H1 (cell line): Measurements from ENCODE around the gene ARL8A. TPM values are rescaled to one million over a fixed set of nuclear protein-coding genes. Genes with fewer than 3 reads are reported as not detected.

ENCODE experiments used
- NANOG ChIP-seq: IDR thresholded peaks from 2 replicates; pipeline ENCODE4 v1.6.1; 2011; ENCODE audit warnings: low read length, low read depth, mild to moderate bottlenecking, inconsistent platforms; ENCODE audit not compliant: insufficient read depth, poor library complexity, severe bottlenecking
- SUZ12 ChIP-seq: fragments of 200-600 bp; sonication (generic); IDR thresholded peaks from 2 replicates; pipeline ENCODE4 v1.6.1; 2012; ENCODE audit warnings: mild to moderate bottlenecking, inconsistent platforms, low read length, moderate library complexity, mixed read lengths
- polyA plus RNA-seq, 7 experiments: library from polyadenylated mRNA; depleted of rRNA in 3 of 7; stranded (reverse) in 5 of 7; unstranded in 2 of 7; fragments of >200 nt in 5 of 7; fragments of 200-250 nt in 2 of 7; gene quantifications; 1 replicate in 5 of 7; 2 replicates in 1 of 7; 4 replicates in 1 of 7; pipeline versions ENCODE4 v1.2.1 to v1.2.3, GENCODE V29; 2011 to 2013; ENCODE audit warnings: missing spikeins in 2 of 7, mixed read lengths in 2 of 7
- total RNA-seq: library from RNA; stranded (reverse); fragmentation: NEBNext Ultra II Directional; extraction: Animal tissue kit (Norgen Biotek cat#: 25700); gene quantifications from 2 replicates; pipeline ENCODE4 v1.2.1, GENCODE V29; 2021
- TF ChIP-seq, protein P1 (sequence below): fragments of 300-600 bp; sonication (generic); IDR thresholded peaks from 2 replicates; pipeline ENCODE4 v1.7.1; 2012; ENCODE audit warnings: low read length, moderate library complexity, mild to moderate bottlenecking, inconsistent platforms; ENCODE audit not compliant: insufficient replicate concordance

ARL8A gene
- total and polyA plus RNA-seq, 2 of the 8 experiments (the other 6 are each of a cell fraction or from before 2014, with no cell fraction given): 40.3 to 58.7 TPM

DNA sequence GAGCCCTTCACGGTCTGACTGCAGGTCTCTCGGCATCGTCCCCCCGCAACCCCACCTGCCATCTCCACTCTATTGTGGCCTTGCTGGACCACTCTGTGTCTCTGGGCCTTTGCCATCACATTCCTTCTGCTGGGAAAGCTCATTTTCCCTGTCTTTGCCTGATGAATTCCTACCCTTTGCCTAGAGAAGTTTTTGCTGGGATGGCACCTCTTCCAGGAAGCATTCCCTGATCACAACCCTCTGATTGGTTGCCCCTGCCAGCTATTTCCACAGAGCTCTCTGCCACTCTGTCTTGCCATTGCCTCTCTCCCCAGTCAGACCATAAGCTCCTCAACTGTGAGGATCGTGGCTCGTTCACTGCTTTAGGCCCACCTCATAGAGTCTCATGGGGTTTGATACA lies 50.7 kb downstream of the ARL8A start (continued):
- TF ChIP-seq, protein P1, sequence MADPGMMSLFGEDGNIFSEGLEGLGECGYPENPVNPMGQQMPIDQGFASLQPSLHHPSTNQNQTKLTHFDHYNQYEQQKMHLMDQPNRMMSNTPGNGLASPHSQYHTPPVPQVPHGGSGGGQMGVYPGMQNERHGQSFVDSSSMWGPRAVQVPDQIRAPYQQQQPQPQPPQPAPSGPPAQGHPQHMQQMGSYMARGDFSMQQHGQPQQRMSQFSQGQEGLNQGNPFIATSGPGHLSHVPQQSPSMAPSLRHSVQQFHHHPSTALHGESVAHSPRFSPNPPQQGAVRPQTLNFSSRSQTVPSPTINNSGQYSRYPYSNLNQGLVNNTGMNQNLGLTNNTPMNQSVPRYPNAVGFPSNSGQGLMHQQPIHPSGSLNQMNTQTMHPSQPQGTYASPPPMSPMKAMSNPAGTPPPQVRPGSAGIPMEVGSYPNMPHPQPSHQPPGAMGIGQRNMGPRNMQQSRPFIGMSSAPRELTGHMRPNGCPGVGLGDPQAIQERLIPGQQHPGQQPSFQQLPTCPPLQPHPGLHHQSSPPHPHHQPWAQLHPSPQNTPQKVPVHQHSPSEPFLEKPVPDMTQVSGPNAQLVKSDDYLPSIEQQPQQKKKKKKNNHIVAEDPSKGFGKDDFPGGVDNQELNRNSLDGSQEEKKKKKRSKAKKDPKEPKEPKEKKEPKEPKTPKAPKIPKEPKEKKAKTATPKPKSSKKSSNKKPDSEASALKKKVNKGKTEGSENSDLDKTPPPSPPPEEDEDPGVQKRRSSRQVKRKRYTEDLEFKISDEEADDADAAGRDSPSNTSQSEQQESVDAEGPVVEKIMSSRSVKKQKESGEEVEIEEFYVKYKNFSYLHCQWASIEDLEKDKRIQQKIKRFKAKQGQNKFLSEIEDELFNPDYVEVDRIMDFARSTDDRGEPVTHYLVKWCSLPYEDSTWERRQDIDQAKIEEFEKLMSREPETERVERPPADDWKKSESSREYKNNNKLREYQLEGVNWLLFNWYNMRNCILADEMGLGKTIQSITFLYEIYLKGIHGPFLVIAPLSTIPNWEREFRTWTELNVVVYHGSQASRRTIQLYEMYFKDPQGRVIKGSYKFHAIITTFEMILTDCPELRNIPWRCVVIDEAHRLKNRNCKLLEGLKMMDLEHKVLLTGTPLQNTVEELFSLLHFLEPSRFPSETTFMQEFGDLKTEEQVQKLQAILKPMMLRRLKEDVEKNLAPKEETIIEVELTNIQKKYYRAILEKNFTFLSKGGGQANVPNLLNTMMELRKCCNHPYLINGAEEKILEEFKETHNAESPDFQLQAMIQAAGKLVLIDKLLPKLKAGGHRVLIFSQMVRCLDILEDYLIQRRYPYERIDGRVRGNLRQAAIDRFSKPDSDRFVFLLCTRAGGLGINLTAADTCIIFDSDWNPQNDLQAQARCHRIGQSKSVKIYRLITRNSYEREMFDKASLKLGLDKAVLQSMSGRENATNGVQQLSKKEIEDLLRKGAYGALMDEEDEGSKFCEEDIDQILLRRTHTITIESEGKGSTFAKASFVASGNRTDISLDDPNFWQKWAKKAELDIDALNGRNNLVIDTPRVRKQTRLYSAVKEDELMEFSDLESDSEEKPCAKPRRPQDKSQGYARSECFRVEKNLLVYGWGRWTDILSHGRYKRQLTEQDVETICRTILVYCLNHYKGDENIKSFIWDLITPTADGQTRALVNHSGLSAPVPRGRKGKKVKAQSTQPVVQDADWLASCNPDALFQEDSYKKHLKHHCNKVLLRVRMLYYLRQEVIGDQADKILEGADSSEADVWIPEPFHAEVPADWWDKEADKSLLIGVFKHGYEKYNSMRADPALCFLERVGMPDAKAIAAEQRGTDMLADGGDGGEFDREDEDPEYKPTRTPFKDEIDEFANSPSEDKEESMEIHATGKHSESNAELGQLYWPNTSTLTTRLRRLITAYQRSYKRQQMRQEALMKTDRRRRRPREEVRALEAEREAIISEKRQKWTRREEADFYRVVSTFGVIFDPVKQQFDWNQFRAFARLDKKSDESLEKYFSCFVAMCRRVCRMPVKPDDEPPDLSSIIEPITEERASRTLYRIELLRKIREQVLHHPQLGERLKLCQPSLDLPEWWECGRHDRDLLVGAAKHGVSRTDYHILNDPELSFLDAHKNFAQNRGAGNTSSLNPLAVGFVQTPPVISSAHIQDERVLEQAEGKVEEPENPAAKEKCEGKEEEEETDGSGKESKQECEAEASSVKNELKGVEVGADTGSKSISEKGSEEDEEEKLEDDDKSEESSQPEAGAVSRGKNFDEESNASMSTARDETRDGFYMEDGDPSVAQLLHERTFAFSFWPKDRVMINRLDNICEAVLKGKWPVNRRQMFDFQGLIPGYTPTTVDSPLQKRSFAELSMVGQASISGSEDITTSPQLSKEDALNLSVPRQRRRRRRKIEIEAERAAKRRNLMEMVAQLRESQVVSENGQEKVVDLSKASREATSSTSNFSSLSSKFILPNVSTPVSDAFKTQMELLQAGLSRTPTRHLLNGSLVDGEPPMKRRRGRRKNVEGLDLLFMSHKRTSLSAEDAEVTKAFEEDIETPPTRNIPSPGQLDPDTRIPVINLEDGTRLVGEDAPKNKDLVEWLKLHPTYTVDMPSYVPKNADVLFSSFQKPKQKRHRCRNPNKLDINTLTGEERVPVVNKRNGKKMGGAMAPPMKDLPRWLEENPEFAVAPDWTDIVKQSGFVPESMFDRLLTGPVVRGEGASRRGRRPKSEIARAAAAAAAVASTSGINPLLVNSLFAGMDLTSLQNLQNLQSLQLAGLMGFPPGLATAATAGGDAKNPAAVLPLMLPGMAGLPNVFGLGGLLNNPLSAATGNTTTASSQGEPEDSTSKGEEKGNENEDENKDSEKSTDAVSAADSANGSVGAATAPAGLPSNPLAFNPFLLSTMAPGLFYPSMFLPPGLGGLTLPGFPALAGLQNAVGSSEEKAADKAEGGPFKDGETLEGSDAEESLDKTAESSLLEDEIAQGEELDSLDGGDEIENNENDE: no peak
- TF ChIP-seq SUZ12 (no peak), NANOG (no peak)
